ENCODE data around the gene EDA.

The EDA gene

DNA sequence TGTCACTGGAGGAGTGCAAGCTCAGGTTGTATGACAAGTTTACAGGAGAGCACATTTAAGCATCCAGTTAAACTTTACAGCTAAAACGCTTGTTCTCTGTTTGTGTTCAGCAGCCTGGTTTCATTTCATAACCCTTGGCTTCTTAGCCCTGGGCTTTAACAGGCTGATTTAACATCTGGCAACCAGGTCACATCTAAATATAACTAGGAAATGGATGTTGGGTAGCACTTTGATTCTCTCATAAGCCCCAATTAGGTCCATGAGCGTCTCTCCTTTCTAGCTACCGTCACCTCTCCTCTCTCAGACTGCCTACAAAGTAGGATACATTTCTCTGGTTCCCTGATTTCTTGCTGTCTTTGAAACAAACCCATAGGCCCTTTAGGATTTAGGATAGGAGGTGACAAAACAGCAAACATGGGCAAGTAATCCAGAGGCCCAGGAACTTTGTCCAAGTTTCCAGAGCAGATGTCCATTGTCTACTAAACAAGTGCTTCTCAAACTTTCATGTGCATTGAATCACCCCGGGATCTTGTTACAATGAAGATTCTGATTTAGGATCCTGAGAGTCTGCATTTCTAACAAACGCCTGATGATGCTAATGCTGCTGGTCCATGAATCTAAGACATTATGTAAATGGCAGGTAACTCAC, 468.8 kb downstream of the EDA start:
- TF ChIP-seq, protein P1, sequence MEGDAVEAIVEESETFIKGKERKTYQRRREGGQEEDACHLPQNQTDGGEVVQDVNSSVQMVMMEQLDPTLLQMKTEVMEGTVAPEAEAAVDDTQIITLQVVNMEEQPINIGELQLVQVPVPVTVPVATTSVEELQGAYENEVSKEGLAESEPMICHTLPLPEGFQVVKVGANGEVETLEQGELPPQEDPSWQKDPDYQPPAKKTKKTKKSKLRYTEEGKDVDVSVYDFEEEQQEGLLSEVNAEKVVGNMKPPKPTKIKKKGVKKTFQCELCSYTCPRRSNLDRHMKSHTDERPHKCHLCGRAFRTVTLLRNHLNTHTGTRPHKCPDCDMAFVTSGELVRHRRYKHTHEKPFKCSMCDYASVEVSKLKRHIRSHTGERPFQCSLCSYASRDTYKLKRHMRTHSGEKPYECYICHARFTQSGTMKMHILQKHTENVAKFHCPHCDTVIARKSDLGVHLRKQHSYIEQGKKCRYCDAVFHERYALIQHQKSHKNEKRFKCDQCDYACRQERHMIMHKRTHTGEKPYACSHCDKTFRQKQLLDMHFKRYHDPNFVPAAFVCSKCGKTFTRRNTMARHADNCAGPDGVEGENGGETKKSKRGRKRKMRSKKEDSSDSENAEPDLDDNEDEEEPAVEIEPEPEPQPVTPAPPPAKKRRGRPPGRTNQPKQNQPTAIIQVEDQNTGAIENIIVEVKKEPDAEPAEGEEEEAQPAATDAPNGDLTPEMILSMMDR (conservative IDR thresholded peaks at IDR 0.05): no peak

DNA sequence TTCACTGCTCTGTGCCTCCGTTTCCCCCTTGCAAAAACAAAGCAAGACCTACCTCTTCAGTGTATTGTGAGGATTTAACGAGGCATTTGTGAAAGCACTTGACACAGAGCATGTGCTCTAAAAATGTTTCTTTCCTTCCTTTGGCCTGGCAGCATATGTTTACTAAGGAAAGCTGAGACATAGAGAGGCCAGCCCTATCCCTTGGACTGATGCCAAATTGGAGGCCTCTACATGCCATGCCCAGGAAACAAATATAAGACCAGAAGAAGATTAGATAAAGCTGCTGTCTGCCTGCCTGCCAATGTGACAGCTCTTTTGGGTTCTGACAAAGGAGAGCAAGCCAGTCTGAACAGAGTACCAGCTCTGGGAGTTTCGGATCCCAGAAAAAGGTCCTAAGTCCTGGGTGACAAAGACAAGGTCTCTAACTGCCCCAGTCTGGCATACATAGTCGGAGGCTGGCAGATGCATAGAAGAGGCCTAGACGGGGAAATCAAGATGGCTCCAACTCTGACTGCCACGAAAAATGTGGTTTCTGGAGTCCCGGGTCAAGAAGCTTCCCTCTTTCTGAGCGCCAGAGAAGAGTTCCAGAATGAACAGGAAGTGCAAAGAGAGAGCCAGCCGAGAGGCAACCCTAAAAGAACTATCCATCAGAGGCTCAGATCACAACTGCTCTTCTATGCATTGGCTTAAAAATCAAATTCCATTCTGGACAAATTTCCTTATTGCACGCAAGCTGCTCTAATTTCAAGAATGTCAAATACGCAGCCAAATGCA, 472.1 kb downstream of the EDA start:
- H3K27ac ChIP-seq: peak overlapping the region; percentile 90
- TF ChIP-seq, protein P1 (conservative IDR thresholded peaks at IDR 0.05): no peak

More for the DNA sequence above, 468.8 kb downstream of the EDA start:
- no peak overlapping the region for H3K27ac ChIP-seq

DNA sequence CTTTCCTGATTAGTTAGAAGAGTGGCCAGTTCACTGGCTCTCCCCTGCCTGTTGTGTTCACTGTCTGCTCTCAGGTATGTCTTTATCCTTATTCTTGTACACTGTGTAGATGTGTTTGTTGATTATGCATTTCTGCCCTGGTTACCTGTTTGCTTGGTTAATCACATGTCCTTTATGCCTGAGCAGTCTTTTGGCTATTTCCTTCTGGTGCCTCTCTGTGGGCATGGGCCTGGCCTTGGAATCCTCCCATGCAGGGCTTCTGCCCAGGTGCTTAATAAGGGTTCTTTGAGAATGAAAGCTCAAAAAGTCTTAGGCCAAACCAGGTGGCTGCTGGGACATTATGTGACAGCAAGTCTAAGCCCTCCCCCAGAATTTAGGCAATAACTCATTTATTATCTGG, 472.8 kb downstream of the EDA start:
- TF ChIP-seq, protein P1 (conservative IDR thresholded peaks at IDR 0.05): no peak
- H3K27ac ChIP-seq: peak overlapping the region; percentile 90

All from VCaP (cell line).